Activated CD8-positive, alpha-beta memory T cell treated with anti-CD3 and anti-CD28 coated beads for 4 hours (primary cell): ENCODE results near the gene MARCHF3.
"Not testable (repeated sequence)": the region's sequence is repeated elsewhere in the genome, so short reads cannot be mapped to it uniquely, and the experiment has no call there.

Source experiments
- DNase-seq, 2 donors: peaks; one replicate each; pipeline ENCODE4 v3.0.0-alpha.2; 2020; ENCODE audit warnings: low read depth in 2 of 2

The MARCHF3 gene

GRCh38 chr5:127011961-127012644, 18.3 kb downstream of the MARCHF3 start:
- DNase-seq = no peak

GRCh38 chr5:127011153-127011552, 19.2 kb downstream of the MARCHF3 start:
- DNase-seq = no peak

GRCh38 chr5:127010362-127010761, 20.0 kb downstream of the MARCHF3 start:
- no peak for DNase-seq

- no peak for DNase-seq
These were observed 20.6 kb downstream of the MARCHF3 start for GRCh38 chr5:127009784-127010183.

- no peak for DNase-seq
These were observed 21.9 kb downstream of the MARCHF3 start for GRCh38 chr5:127008300-127008975.

- no peak for DNase-seq
These were observed 22.8 kb downstream of the MARCHF3 start for GRCh38 chr5:127007522-127007921.

- DNase-seq = no peak
These were observed 23.6 kb downstream of the MARCHF3 start for GRCh38 chr5:127006744-127007143.

GRCh38 chr5:127005282-127005681, 25.1 kb downstream of the MARCHF3 start:
- not testable (repeated sequence) for DNase-seq

- no peak for DNase-seq
These were observed 25.6 kb downstream of the MARCHF3 start for GRCh38 chr5:127004721-127005120.

- DNase-seq = no peak
These were observed 26.4 kb downstream of the MARCHF3 start for GRCh38 chr5:127003798-127004495.

GRCh38 chr5:127002390-127002789, 28.0 kb downstream of the MARCHF3 start:
- no peak for DNase-seq

GRCh38 chr5:127001621-127002296, 28.6 kb downstream of the MARCHF3 start:
- no peak for DNase-seq

GRCh38 chr5:126998895-126999570, 31.3 kb downstream of the MARCHF3 start:
- no peak for DNase-seq

- DNase-seq = no peak
These were observed 32.1 kb downstream of the MARCHF3 start for GRCh38 chr5:126998201-126998631.

- no peak for DNase-seq
These were observed 34.7 kb downstream of the MARCHF3 start for GRCh38 chr5:126995689-126996088.

GRCh38 chr5:126995039-126995438, 35.3 kb downstream of the MARCHF3 start:
- DNase-seq = no peak

- no peak for DNase-seq
These were observed 35.9 kb downstream of the MARCHF3 start for GRCh38 chr5:126994485-126994884.

- no peak for DNase-seq
These were observed 42.3 kb downstream of the MARCHF3 start for GRCh38 chr5:126988021-126988569.

GRCh38 chr5:126987271-126987899, 43.0 kb downstream of the MARCHF3 start:
- no peak for DNase-seq

GRCh38 chr5:126984632-126985031, 45.7 kb downstream of the MARCHF3 start:
- no peak for DNase-seq

- DNase-seq = no peak
These were observed 46.5 kb downstream of the MARCHF3 start for GRCh38 chr5:126983874-126984266.
